K562 (cell line): ENCODE results near the gene SLC2A6. TPM values are rescaled to one million over a fixed set of nuclear protein-coding genes. Genes with fewer than 3 reads are reported as not detected.

ENCODE experiments used
- ATAC-seq: fragments of 200-7000 bp; cut with Tn5 transposase; 3 replicates; pipeline ENCODE4 v1.9.1; 2020; ENCODE audit warnings: moderate library complexity
- BruUV-seq: library from RNA; stranded (reverse); fragments of 400-500 nt; replicated peaks from 2 replicates; lab custom pipeline; 2021; lab: Mats Ljungman, UMichigan
- CTCF ChIA-PET: fragments of 300-600 bp; formaldehyde crosslinking; extraction: SDS; loops from one replicate; lab custom pipeline; 2021; ENCODE audit warnings: low intra/inter-chr PET ratio; lab: Yijun Ruan, JAX
- POLR2A ChIA-PET: fragments of 300-600, 350-650 bp; sonication (Branson Sonifier 250); formaldehyde crosslinking; extraction: SDS; loops from one replicate; lab custom pipeline; 2021; ENCODE audit warnings: antibody characterized with exemption, inconsistent platforms; lab: Yijun Ruan, JAX
- DNase-seq, 4 experiments: peaks; one replicate each; pipeline versions ENCODE4 v3.0.0 to v3.0.0-alpha.2; 2011 to 2018; ENCODE audit warnings: low spot score in 3 of 4, mixed read lengths in 3 of 4; ENCODE audit errors: extremely low read depth in 1 of 4
- FAIRE-seq: peaks from 2 replicates; lab custom pipeline; 2011; peaks lifted over from hg19 to GRCh38; lab: Jason Lieb, UNC
- H2AFZ ChIP-seq: 2 replicates; pipeline ENCODE4 v1.6.0; 2011; ENCODE audit warnings: low read depth, low read length, control low read depth, inconsistent platforms
- H3K27ac ChIP-seq: fragments of 200-600 bp; 3 replicates; pipeline ENCODE4 v1.8.0; 2011; ENCODE audit warnings: low read depth, mild to moderate bottlenecking, control low read depth, inconsistent platforms, low read length, moderate library complexity, mixed read lengths; ENCODE audit errors: extremely low read depth
- H3K27me3 ChIP-seq, 2 experiments: fragments of 300-600 bp in 1 of 2; 2 replicates in 1 of 2; 3 replicates in 1 of 2; pipeline versions ENCODE4 v1.6.0 to v1.8.0; 2011; ENCODE audit warnings: inconsistent platforms in 2 of 2, low read length in 2 of 2, mild to moderate bottlenecking in 1 of 2, mixed read lengths in 1 of 2, moderate library complexity in 1 of 2; ENCODE audit not compliant: control insufficient read depth in 2 of 2, insufficient read depth in 2 of 2
- H3K36me3 ChIP-seq: fragments of 300-600 bp; 3 replicates; pipeline ENCODE4 v1.8.0; 2011; ENCODE audit warnings: mild to moderate bottlenecking, low read length, inconsistent platforms; ENCODE audit not compliant: control insufficient read depth, insufficient read depth
- H3K4me1 ChIP-seq, 2 experiments: fragments of 200-600 bp in 1 of 2; replicated peaks in 1 of 2; 2 replicates in 1 of 2; 3 replicates in 1 of 2; pipeline versions ENCODE4 v1.5.1 to v1.8.0; 2011; ENCODE audit warnings: inconsistent platforms in 2 of 2, low read length in 2 of 2, mild to moderate bottlenecking in 1 of 2, mixed read lengths in 1 of 2, moderate library complexity in 1 of 2; ENCODE audit not compliant: control insufficient read depth in 2 of 2, insufficient read depth in 2 of 2
- H3K4me2 ChIP-seq: 2 replicates; pipeline ENCODE4 v1.6.1; 2011; ENCODE audit warnings: low read length, control low read depth, inconsistent platforms, mixed read lengths; ENCODE audit not compliant: insufficient read depth
- H3K4me3 ChIP-seq: fragments of 200-600 bp; sonication (generic), shearing (Covaris generic); 2 replicates; pipeline ENCODE4 v1.5.1; 2016; ENCODE audit warnings: control low read depth, inconsistent platforms
- H3K79me2 ChIP-seq: fragments of 200-600 bp; 3 replicates; pipeline ENCODE4 v1.8.0; 2011; ENCODE audit warnings: low read length, inconsistent platforms; ENCODE audit not compliant: control insufficient read depth, insufficient read depth
- H3K9ac ChIP-seq, 2 experiments: 2 replicates each; pipeline versions ENCODE4 v1.6.0 to v1.6.1; 2011; ENCODE audit warnings: low read depth in 2 of 2, low read length in 2 of 2, control low read depth in 1 of 2, inconsistent platforms in 1 of 2, mild to moderate bottlenecking in 1 of 2, mixed read lengths in 1 of 2; ENCODE audit not compliant: insufficient read depth in 1 of 2
- H3K9me1 ChIP-seq: one replicate; pipeline ENCODE4 v1.6.0; 2011; ENCODE audit warnings: inconsistent platforms, mild to moderate bottlenecking, low read length, moderate library complexity; ENCODE audit not compliant: control insufficient read depth, insufficient read depth
- H3K9me3 ChIP-seq: replicated peaks from 2 replicates; pipeline ENCODE4 v1.5.1; 2011; ENCODE audit warnings: low read depth, low read length, inconsistent platforms; ENCODE audit not compliant: control insufficient read depth, insufficient read depth
- H4K20me1 ChIP-seq: replicated peaks from 2 replicates; pipeline ENCODE4 v1.6.1; 2011; ENCODE audit warnings: low read length, inconsistent platforms, mixed read lengths; ENCODE audit not compliant: control insufficient read depth, insufficient read depth
- ESRRA ChIP-seq: fragments of 450-650 bp; IDR thresholded peaks from 2 replicates; pipeline ENCODE4 v1.6.1; 2014; ENCODE audit warnings: low read depth, mild to moderate bottlenecking, moderate library complexity, borderline replicate concordance
- NELFE ChIP-seq: IDR thresholded peaks from 2 replicates; pipeline ENCODE4 v1.6.1; 2011; ENCODE audit warnings: mild to moderate bottlenecking; ENCODE audit not compliant: insufficient read depth, insufficient read length
- SIN3B ChIP-seq: fragments of 450-650 bp; IDR thresholded peaks from 2 replicates; pipeline ENCODE4 v1.6.1; 2017; ENCODE audit warnings: low read depth, mild to moderate bottlenecking, moderate library complexity
- SOX6 ChIP-seq: fragments of 450-650 bp; IDR thresholded peaks from 2 replicates; pipeline ENCODE4 v1.6.1; 2014; ENCODE audit warnings: mild to moderate bottlenecking
- ZBED1 ChIP-seq: IDR thresholded peaks from 2 replicates; pipeline ENCODE4 v1.6.1; 2014
- WGBS: fragments of 100-300 bp; shearing (Covaris generic); methylation state at CpG from one replicate; pipeline ENCODE4 v1.1.6; 2016; ENCODE audit warnings: low coverage, mixed read lengths; ENCODE audit not compliant: insufficient coverage; ENCODE audit errors: missing lambda C conversion rate; 5-methylcytosine and 5-hydroxymethylcytosine counted together
- in situ Hi-C: fragments of 300-500 bp; cut with MboI; formaldehyde crosslinking; loops from 4 replicates; pipeline ENCODE4 v1.15.0; 2018; ENCODE audit warnings: inconsistent platforms, mixed read lengths
- intact Hi-C: fragments of 100-400 bp; cut with micrococcal nuclease; formaldehyde crosslinking; loops from 2 replicates; pipeline ENCODE4 v1.14.2; 2022
- polyA plus RNA-seq, 8 experiments: library from polyadenylated mRNA; depleted of rRNA in 4 of 8; stranded (reverse) in 5 of 8; unstranded in 3 of 8; fragments of >200 nt; fragmentation: Nextera tagmentation in 2 of 8; fragmentation: Illumina TruSeq in 1 of 8; extraction: Ambion mirVana in 2 of 8; extraction: Trizol in 1 of 8; gene quantifications; 2 replicates each; pipeline versions ENCODE4 v1.2.1 to v1.2.3, GENCODE V29; 2011 to 2014; ENCODE audit warnings: inconsistent platforms in 1 of 8, missing spikeins in 1 of 8
- total RNA-seq, 7 experiments: library from RNA; depleted of rRNA in 6 of 7; stranded (reverse); fragments of >200 nt in 6 of 7; fragmentation: Illumina TruSeq in 2 of 7; extraction: Trizol in 2 of 7; gene quantifications; 2 replicates each; pipeline versions ENCODE4 v1.2.1 to v1.2.3, GENCODE V29; 2011 to 2021; ENCODE audit warnings: low replicate concordance in 1 of 7

The SLC2A6 gene
- total and polyA plus RNA-seq, 9 of the 15 experiments (the other 6 are each of a cell fraction or from before 2014, with no cell fraction given) = 0.04 to 0.38 (median 0.09) TPM; not detected in 3

DNA sequence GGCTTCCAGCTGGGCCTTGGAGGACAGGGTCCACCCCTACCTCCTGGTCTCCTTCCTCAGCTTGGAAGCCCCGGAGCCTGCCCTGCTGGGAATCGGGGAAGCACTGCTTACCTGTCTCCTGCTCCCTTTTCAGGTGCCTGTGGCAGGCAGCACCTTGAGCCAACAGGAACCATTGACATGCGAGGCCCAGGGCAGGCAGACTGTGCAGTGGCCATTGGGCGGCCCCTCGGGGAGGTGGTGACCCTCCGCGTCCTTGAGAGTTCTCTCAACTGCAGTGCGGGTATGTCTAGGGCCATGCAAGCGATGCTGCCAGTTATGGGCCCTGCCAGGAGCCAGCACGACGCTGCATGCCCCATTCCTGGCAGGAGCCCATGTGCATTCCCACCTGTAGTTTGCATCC, 23.0 kb downstream of the SLC2A6 start:
- WGBS = 3% methylated on average over 10 of the region's 11 CpGs
- no peaks in the 10 kb centered on the region for H3K9me3 ChIP-seq
- in situ Hi-C loops = no loop called here
- no peak for DNase-seq
- peaks cover 11% of the 10 kb centered on the region for H3K9me1 ChIP-seq
- H2AFZ ChIP-seq = no peak overlapping the region
- no TSS peak for BruUV-seq
- no peak overlapping the region for H3K4me3 ChIP-seq
- H4K20me1 ChIP-seq = peaks cover 11% of the 10 kb centered on the region
- no peak overlapping the region for H3K27ac ChIP-seq
- no peak overlapping the region for H3K9ac ChIP-seq
- ChIA-PET CTCF (no interaction called here), POLR2A (no interaction called here)
- H3K36me3 ChIP-seq = no peaks in the 10 kb centered on the region
- peaks cover 5 to 39% of the 10 kb centered on the region in 2 experiments; a peak in 3 of 5 replicates for H3K4me1 ChIP-seq
- peaks cover 15 to 60% of the 10 kb centered on the region in 2 experiments; a peak in 4 of 5 replicates for H3K27me3 ChIP-seq
- H3K79me2 ChIP-seq = no peaks in the 10 kb centered on the region
- H3K4me2 ChIP-seq = no peak overlapping the region
- no peak for FAIRE-seq
- TF ChIP-seq SOX6 (no peak), ZBED1 (no peak)
- intact Hi-C loops = no loop called here
- ATAC-seq = no peak

DNA sequence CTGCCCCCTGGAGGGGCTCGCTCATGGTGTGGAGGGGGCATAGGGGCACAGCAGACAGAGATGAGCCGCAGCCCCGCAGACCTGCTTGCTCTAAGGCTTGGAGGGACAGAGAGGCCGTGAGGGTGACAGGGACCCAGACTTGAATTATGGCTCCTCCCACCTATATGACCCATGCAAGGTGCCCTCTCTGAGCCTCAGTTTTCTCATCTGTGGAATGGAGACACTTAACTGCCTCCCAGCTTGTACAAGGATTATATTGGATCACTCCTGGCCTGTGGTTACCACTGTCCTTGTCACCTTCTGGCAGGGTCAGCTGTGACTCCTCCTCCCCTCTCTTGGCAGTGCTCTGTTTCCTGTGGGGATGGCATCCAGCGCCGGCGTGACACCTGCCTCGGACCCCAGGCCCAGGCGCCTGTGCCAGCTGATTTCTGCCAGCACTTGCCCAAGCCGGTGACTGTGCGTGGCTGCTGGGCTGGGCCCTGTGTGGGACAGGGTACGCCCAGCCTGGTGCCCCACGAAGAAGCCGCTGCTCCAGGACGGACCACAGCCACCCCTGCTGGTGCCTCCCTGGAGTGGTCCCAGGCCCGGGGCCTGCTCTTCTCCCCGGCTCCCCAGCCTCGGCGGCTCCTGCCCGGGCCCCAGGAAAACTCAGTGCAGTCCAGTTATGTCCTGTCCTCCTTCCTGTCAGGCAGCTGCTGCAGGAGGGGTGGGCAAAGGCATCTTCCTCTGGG, 23.8 kb downstream of the SLC2A6 start:
- Histone ChIP-seq H3K27me3 (peaks cover 19 to 62% of the 10 kb centered on the region in 2 experiments; a peak in 4 of 5 replicates), H3K4me3 (no peak overlapping the region), H3K4me2 (no peak overlapping the region), H3K27ac (no peak overlapping the region), H3K4me1 (peaks cover 5 to 32% of the 10 kb centered on the region in 2 experiments; a peak in 3 of 5 replicates), H3K9me1 (peaks cover 11% of the 10 kb centered on the region), H3K79me2 (no peaks in the 10 kb centered on the region), H4K20me1 (peaks cover 11% of the 10 kb centered on the region), H3K9me3 (no peaks in the 10 kb centered on the region), H3K9ac (no peak overlapping the region; a peak in 1 of 4 replicates), H2AFZ (no peak overlapping the region), H3K36me3 (no peaks in the 10 kb centered on the region)
- FAIRE-seq = no peak
- ATAC-seq = no peak
- in situ Hi-C loops (no loop called here), intact Hi-C loops (no loop called here)
- CTCF ChIA-PET = no interaction called here
- 15% methylated on average over 17 of the region's 20 CpGs for WGBS
- TF ChIP-seq SIN3B (no peak), ESRRA (peak; percentile 87), NELFE (no peak)
- DNase-seq = no peak
- POLR2A ChIA-PET = interaction anchor here (0.6 to 1.1 kb wide), 3 partner anchors 13 to 253 kb away, joined by 3 read pairs; partner anchors contain the start of gene REXO4
- BruUV-seq = no TSS peak
